CD4-positive, alpha-beta memory T cell (primary cell): Measurements from ENCODE around the gene SNAPIN. TPM values are rescaled to one million over a fixed set of nuclear protein-coding genes. Genes with fewer than 3 reads are reported as not detected.

Experiments used
- CTCF ChIA-PET: fragments of 350-600 bp; sonication (Branson Sonifier 250); formaldehyde crosslinking; loops from one replicate; lab custom pipeline; 2021; ENCODE audit warnings: inconsistent platforms; ENCODE audit not compliant: partially characterized antibody; lab: Charles Lee
- POLR2A ChIA-PET: fragments of 350-600 bp; sonication (Branson Sonifier 250); formaldehyde crosslinking; loops from one replicate; lab custom pipeline; 2021; ENCODE audit not compliant: partially characterized antibody; lab: Charles Lee
- DNase-seq, 5 donors: peaks; one replicate each; pipeline versions ENCODE4 v3.0.0 to v3.0.0-alpha.2; 2020 to 2022; ENCODE audit warnings: mixed read lengths in 1 of 5
- H3K27ac ChIP-seq: one replicate; pipeline ENCODE4 v1.7.0; 2013; ENCODE audit warnings: low read depth, low read length
- H3K27me3 ChIP-seq: 2 replicates; pipeline ENCODE4 v1.7.0; 2013; ENCODE audit warnings: mild to moderate bottlenecking, low read length, moderate library complexity; ENCODE audit not compliant: insufficient read depth
- H3K36me3 ChIP-seq: 2 replicates; pipeline ENCODE4 v1.7.0; 2013; ENCODE audit warnings: mild to moderate bottlenecking, low read length, moderate library complexity; ENCODE audit not compliant: insufficient read depth
- H3K4me1 ChIP-seq: 2 replicates; pipeline ENCODE4 v1.7.0; 2013; ENCODE audit warnings: mild to moderate bottlenecking, low read length, moderate library complexity; ENCODE audit not compliant: insufficient read depth
- H3K4me3 ChIP-seq, 2 donors: one replicate each; pipeline ENCODE4 v1.7.0; 2013; ENCODE audit warnings: low read length in 2 of 2, mild to moderate bottlenecking in 1 of 2
- H3K9me3 ChIP-seq, 2 donors: one replicate each; pipeline ENCODE4 v1.7.0; 2013; ENCODE audit warnings: low read length in 2 of 2, control low read depth in 1 of 2; ENCODE audit not compliant: control insufficient read depth in 1 of 2
- H3K27ac Mint-ChIP-seq, 7 donors: one replicate each; pipeline ENCODE4 v1.8.0; 2020 to 2021; ENCODE audit warnings: mixed read lengths in 7 of 7, mild to moderate bottlenecking in 6 of 7, inconsistent platforms in 3 of 7, moderate library complexity in 3 of 7
- H3K27me3 Mint-ChIP-seq, 2 donors: one replicate each; pipeline ENCODE4 v1.8.0; 2020 to 2021; ENCODE audit warnings: mixed read lengths in 2 of 2
- H3K36me3 Mint-ChIP-seq, 2 donors: one replicate each; pipeline ENCODE4 v1.8.0; 2020 to 2021; ENCODE audit warnings: mixed read lengths in 2 of 2, inconsistent platforms in 1 of 2, mild to moderate bottlenecking in 1 of 2
- H3K4me1 Mint-ChIP-seq, 4 donors: one replicate each; pipeline ENCODE4 v1.8.0; 2020 to 2021; ENCODE audit warnings: mixed read lengths in 4 of 4, mild to moderate bottlenecking in 1 of 4
- H3K4me3 Mint-ChIP-seq, 8 donors: one replicate each; pipeline ENCODE4 v1.8.0; 2020 to 2021; ENCODE audit warnings: mixed read lengths in 8 of 8, mild to moderate bottlenecking in 7 of 8, moderate library complexity in 6 of 8, inconsistent platforms in 3 of 8
- H3K9me3 Mint-ChIP-seq, 8 donors: one replicate each; pipeline ENCODE4 v1.8.0; 2020 to 2021; ENCODE audit warnings: mixed read lengths in 8 of 8, mild to moderate bottlenecking in 5 of 8, inconsistent platforms in 3 of 8, moderate library complexity in 1 of 8
- intact Hi-C: fragments of 100-400 bp; cut with micrococcal nuclease; formaldehyde crosslinking; loops from one replicate; pipeline ENCODE4 v1.15.1; 2023
- polyA plus RNA-seq, 2 donors: library from polyadenylated mRNA; unstranded; fragments of 300-500 nt; fragmentation: Illumina TruSeq; gene quantifications; one replicate each; pipeline ENCODE4 v1.2.3, GENCODE V29; 2021
- total RNA-seq, 2 experiments: library from RNA; stranded (reverse); gene quantifications; one replicate each; pipeline ENCODE4 v1.2.3, GENCODE V29; 2021

SNAPIN gene
- total and polyA plus RNA-seq, 4 experiments from 2014 or later, result 26.4 to 85.6 (median 51.3) TPM

- CTCF ChIA-PET, result interaction anchor here (1.2 to 1.9 kb wide), 2 partner anchors 101 to 117 kb away, joined by 4 to 5 read pairs; no protein-coding TSS in a partner anchor
- Histone ChIP-seq H3K4me3 (no peak overlapping the region), H3K4me1 (no peaks in the 10 kb centered on the region), H3K9me3 (no peaks in the 10 kb centered on the region), H3K36me3 (no peaks in the 10 kb centered on the region), H3K27me3 (no peaks in the 10 kb centered on the region), H3K27ac (no peak overlapping the region)
- POLR2A ChIA-PET, result no interaction called here
- intact Hi-C loops, result no loop called here
- Mint-ChIP-seq H3K9me3 (peaks cover 0 to 1% (median 0%) of the 10 kb centered on the region in 8 donors), H3K27ac (no peak overlapping the region), H3K4me3 (no peak overlapping the region), H3K27me3 (peaks cover 0 to 1% of the 10 kb centered on the region in 2 donors), H3K36me3 (no peaks in the 10 kb centered on the region), H3K4me1 (peaks cover 0 to 1% (median 0%) of the 10 kb centered on the region in 4 donors)
- DNase-seq, result no peak
Measured at GRCh38 chr1:153612111-153612754, 46.3 kb upstream of the SNAPIN start.

- Histone ChIP-seq H3K9me3 (no peaks in the 10 kb centered on the region), H3K36me3 (no peaks in the 10 kb centered on the region), H3K27me3 (no peaks in the 10 kb centered on the region), H3K27ac (no peak within 1 kb of the TSS), H3K4me3 (no peak within 1 kb of the TSS), H3K4me1 (no peaks in the 10 kb centered on the region)
- POLR2A ChIA-PET, result no interaction called here
- Mint-ChIP-seq H3K4me3 (no peak within 1 kb of the TSS), H3K4me1 (peaks cover 0 to 3% (median under 1%) of the 10 kb centered on the region in 4 donors), H3K36me3 (no peaks in the 10 kb centered on the region), H3K27ac (no peak within 1 kb of the TSS), H3K27me3 (peaks cover 0 to 1% of the 10 kb centered on the region in 2 donors), H3K9me3 (peaks cover 0 to 1% (median 0%) of the 10 kb centered on the region in 8 donors)
- intact Hi-C loops, result no loop called here
- DNase-seq, result no peak
- CTCF ChIA-PET, result interaction anchor here (1.2 to 1.9 kb wide), 2 partner anchors 102 to 118 kb away, joined by 4 to 5 read pairs; no protein-coding TSS in a partner anchor
Measured at GRCh38 chr1:153612755-153613331, 45.7 kb upstream of the SNAPIN start, which contains the start of gene S100A16. TSS of gene S100A16 (minus strand) at chr1:153613137. CDS start at chr1:153608151, 4,986 bp downstream.

- Mint-ChIP-seq H3K4me3 (no peak overlapping the region), H3K4me1 (peaks cover 0 to 5% (median under 1%) of the 10 kb centered on the region in 4 donors), H3K27ac (no peak overlapping the region), H3K9me3 (peaks cover 0 to 3% (median 0%) of the 10 kb centered on the region in 8 donors), H3K36me3 (no peaks in the 10 kb centered on the region), H3K27me3 (peaks cover 0 to 1% of the 10 kb centered on the region in 2 donors)
- no peak overlapping the region for H3K27ac ChIP-seq
- ChIA-PET POLR2A (no interaction called here), CTCF (interaction anchor here (1.1 to 7.7 kb wide), 4 partner anchors 99 to 118 kb away, joined by 3 to 142 read pairs (median 4); no protein-coding TSS in a partner anchor)
- H3K27me3 ChIP-seq, result no peaks in the 10 kb centered on the region
- no peak overlapping the region for H3K4me3 ChIP-seq
- intact Hi-C loops, result no loop called here
- no peaks in the 10 kb centered on the region for H3K36me3 ChIP-seq
- H3K4me1 ChIP-seq, result no peaks in the 10 kb centered on the region
- DNase-seq, result no peak
- H3K9me3 ChIP-seq, result no peaks in the 10 kb centered on the region
Measured at GRCh38 chr1:153613406-153613805, 45.1 kb upstream of the SNAPIN start.

- Histone ChIP-seq H3K4me3 (no peak overlapping the region), H3K4me1 (no peaks in the 10 kb centered on the region), H3K9me3 (no peaks in the 10 kb centered on the region), H3K27ac (no peak overlapping the region), H3K36me3 (no peaks in the 10 kb centered on the region), H3K27me3 (no peaks in the 10 kb centered on the region)
- intact Hi-C loops, result no loop called here
- Mint-ChIP-seq H3K27me3 (peaks cover 0 to 1% of the 10 kb centered on the region in 2 donors), H3K4me3 (no peak overlapping the region), H3K4me1 (peaks cover 0 to 5% (median under 1%) of the 10 kb centered on the region in 4 donors), H3K36me3 (no peaks in the 10 kb centered on the region), H3K27ac (peak overlapping the region in 1 of 7 donors; percentile 5), H3K9me3 (peaks cover 0 to 3% (median 0%) of the 10 kb centered on the region in 8 donors)
- POLR2A ChIA-PET, result interaction anchor here (1.7 kb wide), 1 partner anchor 69 kb away, joined by 7 read pairs; the partner anchor contains the start of gene S100A4
- DNase-seq, result no peak
- CTCF ChIA-PET, result interaction anchor here (0.8 to 7.7 kb wide), 4 partner anchors 43 to 120 kb away, joined by 3 to 142 read pairs (median 5); no protein-coding TSS in a partner anchor
Measured at GRCh38 chr1:153614189-153614900, 44.2 kb upstream of the SNAPIN start.

- no peaks in the 10 kb centered on the region for H3K36me3 ChIP-seq
- H3K27me3 ChIP-seq, result no peaks in the 10 kb centered on the region
- CTCF ChIA-PET, result interaction anchor here (0.8 to 7.7 kb wide), 3 partner anchors 44 to 121 kb away, joined by 3 to 142 read pairs (median 7); no protein-coding TSS in a partner anchor
- Mint-ChIP-seq H3K36me3 (no peaks in the 10 kb centered on the region), H3K4me3 (no peak overlapping the region), H3K27ac (no peak overlapping the region), H3K4me1 (peaks cover 0 to 5% (median under 1%) of the 10 kb centered on the region in 4 donors), H3K27me3 (peaks cover 0 to 1% of the 10 kb centered on the region in 2 donors), H3K9me3 (peaks cover 0 to 3% (median 0%) of the 10 kb centered on the region in 8 donors)
- POLR2A ChIA-PET, result interaction anchor here (1.5 to 1.7 kb wide), 2 partner anchors 69 to 82 kb away, joined by 4 to 7 read pairs; partner anchors contain the start of gene S100A4
- H3K27ac ChIP-seq, result no peak overlapping the region
- H3K4me3 ChIP-seq, result no peak overlapping the region
- intact Hi-C loops, result loop anchor here (5.0 kb wide), 1 partner anchor 48 kb away; the partner anchor contains the start of gene S100A2
- DNase-seq, result no peak
- H3K4me1 ChIP-seq, result no peaks in the 10 kb centered on the region
- no peaks in the 10 kb centered on the region for H3K9me3 ChIP-seq
Measured at GRCh38 chr1:153614906-153615305, 43.6 kb upstream of the SNAPIN start.

- H3K27me3 ChIP-seq, result no peaks in the 10 kb centered on the region
- no peaks in the 10 kb centered on the region for H3K4me1 ChIP-seq
- Mint-ChIP-seq H3K9me3 (peaks cover 0 to 3% (median 0%) of the 10 kb centered on the region in 8 donors), H3K27ac (no peak overlapping the region), H3K4me1 (peaks cover 0 to 5% (median under 1%) of the 10 kb centered on the region in 4 donors), H3K4me3 (no peak overlapping the region), H3K27me3 (peaks cover 0 to 1% of the 10 kb centered on the region in 2 donors), H3K36me3 (no peaks in the 10 kb centered on the region)
- H3K36me3 ChIP-seq, result no peaks in the 10 kb centered on the region
- CTCF ChIA-PET, result interaction anchor here (0.8 to 7.7 kb wide), 6 partner anchors 23 to 121 kb away, joined by 3 to 142 read pairs (median 6); no protein-coding TSS in a partner anchor
- POLR2A ChIA-PET, result interaction anchor here (1.5 to 1.7 kb wide), 2 partner anchors 70 to 83 kb away, joined by 4 to 7 read pairs; partner anchors contain the start of gene S100A4
- H3K4me3 ChIP-seq, result no peak overlapping the region
- no peak for DNase-seq
- no peaks in the 10 kb centered on the region for H3K9me3 ChIP-seq
- no peak overlapping the region for H3K27ac ChIP-seq
- intact Hi-C loops, result loop anchor here (5.0 kb wide), 1 partner anchor 48 kb away; the partner anchor contains the start of gene S100A2
Measured at GRCh38 chr1:153615406-153615805, 43.1 kb upstream of the SNAPIN start.
